ENCODE data around the gene ARID5B.

DNA sequence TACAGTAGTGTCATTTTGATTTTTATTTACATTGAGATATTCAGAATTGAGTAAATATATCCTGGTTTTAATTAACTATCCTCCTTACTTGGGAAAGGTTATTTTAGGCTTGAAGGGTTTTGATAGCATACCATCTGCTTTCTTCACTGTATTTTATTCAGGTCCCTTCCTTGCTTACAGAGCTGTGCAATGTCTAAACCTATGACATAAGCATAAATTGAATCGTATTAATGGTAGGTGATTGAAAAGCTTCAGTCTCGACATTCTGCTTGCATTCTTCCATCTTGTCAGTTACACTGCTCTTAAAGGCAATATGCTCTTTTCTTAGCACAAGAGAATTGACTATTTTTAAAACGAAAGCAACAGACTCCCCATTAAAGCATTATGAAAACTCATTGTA, 102.5 kb downstream of the ARID5B start:
- TF ChIP-seq POLR2A (IDR thresholded peaks at IDR 0.05; ENCODE audit: low read depth, low read length) (no peak), SPI1 (IDR thresholded peaks at IDR 0.05; ENCODE audit: low read depth, low read length) (no peak), TAF1 (IDR thresholded peaks at IDR 0.05; ENCODE audit: low read depth, low read length) (no peak), POLR2AphosphoS5 (IDR thresholded peaks at IDR 0.05; ENCODE audit: low read depth, low read length) (no peak), PAX5 (IDR thresholded peaks at IDR 0.05; ENCODE audit: insufficient read depth, low read length, severe bottlenecking) (no peak), POU2F2 (IDR thresholded peaks at IDR 0.05; ENCODE audit: low read depth, low read length) (no peak)

All from GM12891 (cell line).